ENCODE results near the gene TCF20.

The TCF20 gene

GRCh38 chr22:42270510-42271190 lies at the start of gene TCF20:
Gene TCF20, minus strand, starts transcription at chr22:42270653. Its CDS starts 55,348 bp downstream, at chr22:42215305.
- Histone ChIP-seq H3K9ac (ENCODE audit: low read depth, low read length) (peak within 1 kb of the TSS; percentile 79), H3K9me3 (ENCODE audit: control insufficient read depth, insufficient read depth, low read length) (no peaks in the 10 kb centered on the region), H3K36me3 (ENCODE audit: insufficient read depth, low read length) (no peaks in the 10 kb centered on the region), H3K4me1 (ENCODE audit: insufficient read depth, low read length) (peaks cover 17% of the 10 kb centered on the region; the same call in 1 of the 2 replicates)

- H3K4me1 ChIP-seq (ENCODE audit: insufficient read depth, low read length), result peaks cover 17% of the 10 kb centered on the region
- no peaks in the 10 kb centered on the region for H3K9me3 ChIP-seq (ENCODE audit: control insufficient read depth, insufficient read depth, low read length)
- H3K36me3 ChIP-seq (ENCODE audit: insufficient read depth, low read length), result no peaks in the 10 kb centered on the region
- no peak overlapping the region for H3K9ac ChIP-seq (ENCODE audit: low read depth, low read length)
Measured at GRCh38 chr22:42319386-42319785, 48.9 kb upstream of the TCF20 start.

DNA sequence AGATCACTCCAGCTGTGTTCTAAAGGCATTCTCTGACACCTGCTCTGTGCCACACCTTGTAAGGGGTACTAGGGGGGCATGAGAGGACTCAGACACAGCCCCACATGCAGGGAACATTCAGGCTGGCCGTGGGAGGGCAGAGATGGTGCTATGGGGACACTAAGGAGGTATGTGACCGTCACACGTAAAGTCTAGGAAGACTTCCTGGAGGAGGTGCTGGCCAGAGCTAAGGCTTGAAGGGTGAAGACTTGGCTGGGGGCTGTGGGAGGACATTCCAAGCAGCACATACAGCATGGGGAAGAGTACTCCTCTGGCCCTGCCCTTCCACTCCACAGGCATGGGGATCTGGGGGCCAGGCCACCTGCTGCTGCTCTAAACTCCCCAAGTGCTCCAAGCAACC lies 48.5 kb upstream of the TCF20 start:
- no peaks in the 10 kb centered on the region for H3K9me3 ChIP-seq (ENCODE audit: control insufficient read depth, insufficient read depth, low read length)
- H3K36me3 ChIP-seq (ENCODE audit: insufficient read depth, low read length), result no peaks in the 10 kb centered on the region
- no peak overlapping the region for H3K9ac ChIP-seq (ENCODE audit: low read depth, low read length)
- H3K4me1 ChIP-seq (ENCODE audit: insufficient read depth, low read length), result peaks cover 21% of the 10 kb centered on the region

DNA sequence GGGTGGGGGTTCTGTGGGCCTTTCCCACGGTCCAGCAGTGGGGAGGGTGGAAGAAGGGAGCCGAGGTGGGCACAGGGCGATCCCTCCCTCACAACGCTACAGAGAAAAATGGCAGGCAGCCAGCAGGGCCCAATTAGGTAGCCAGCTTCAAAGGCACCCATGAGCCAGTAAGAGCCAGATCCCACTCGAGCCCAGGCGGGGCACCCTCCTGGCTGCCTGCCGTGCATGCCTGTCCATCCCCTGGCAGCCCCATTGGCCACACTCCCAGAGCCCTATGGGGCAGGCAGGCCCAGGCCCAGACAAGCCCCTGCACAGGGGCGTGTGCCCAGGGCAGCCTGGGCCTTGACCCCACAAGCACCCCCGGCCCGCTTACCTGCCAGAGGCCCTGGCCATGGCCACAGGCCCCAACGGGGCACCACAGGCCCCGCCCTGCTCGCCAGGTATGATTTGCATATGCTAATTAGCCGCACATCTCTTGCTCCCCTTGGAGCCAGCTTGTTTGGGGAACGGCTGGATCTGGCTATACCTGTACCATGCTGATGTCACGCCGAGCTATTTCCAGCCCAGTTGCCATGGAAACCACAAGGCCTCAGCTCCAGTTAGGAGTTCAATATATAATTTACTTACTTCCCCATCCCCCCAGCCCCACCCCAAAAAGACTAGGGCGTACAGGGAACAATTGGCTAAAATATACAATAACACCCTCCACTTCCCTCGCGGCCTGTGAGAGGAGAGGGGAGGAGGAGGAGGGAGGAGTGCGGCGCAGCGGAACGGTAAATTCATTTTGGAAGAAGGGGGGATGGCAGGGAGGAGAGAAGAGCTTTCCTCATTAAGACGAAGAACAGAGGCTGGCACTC lies 47.5 kb upstream of the TCF20 start:
- H3K4me1 ChIP-seq (ENCODE audit: insufficient read depth, low read length), result peaks cover 21% of the 10 kb centered on the region
- H3K9ac ChIP-seq (ENCODE audit: low read depth, low read length), result no peak overlapping the region
- H3K36me3 ChIP-seq (ENCODE audit: insufficient read depth, low read length), result no peaks in the 10 kb centered on the region
- no peaks in the 10 kb centered on the region for H3K9me3 ChIP-seq (ENCODE audit: control insufficient read depth, insufficient read depth, low read length)

GRCh38 chr22:42317008-42317407 lies 46.6 kb upstream of the TCF20 start:
- no peaks in the 10 kb centered on the region for H3K36me3 ChIP-seq (ENCODE audit: insufficient read depth, low read length)
- H3K9me3 ChIP-seq (ENCODE audit: control insufficient read depth, insufficient read depth, low read length), result no peaks in the 10 kb centered on the region
- peaks cover 21% of the 10 kb centered on the region for H3K4me1 ChIP-seq (ENCODE audit: insufficient read depth, low read length)
- no peak overlapping the region for H3K9ac ChIP-seq (ENCODE audit: low read depth, low read length)

DNA sequence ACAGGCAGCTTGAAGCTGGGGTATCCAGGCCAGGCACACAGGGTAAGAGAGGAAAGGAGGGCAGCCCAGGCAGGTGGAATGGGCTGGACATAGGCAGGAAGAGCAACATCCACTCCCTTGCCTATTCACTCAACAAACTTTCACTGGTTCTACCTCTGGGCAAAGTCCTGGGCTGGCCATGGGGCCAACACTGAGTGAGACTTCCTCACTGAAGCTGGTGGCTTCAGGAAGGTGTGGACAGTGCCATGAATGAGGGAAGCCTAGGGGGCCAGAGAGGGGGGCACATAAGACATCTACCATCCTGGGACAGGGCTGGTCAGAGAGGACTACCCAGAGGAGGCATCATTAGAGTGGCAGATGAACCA lies 44.9 kb upstream of the TCF20 start:
- H3K36me3 ChIP-seq (ENCODE audit: insufficient read depth, low read length), result no peaks in the 10 kb centered on the region
- H3K9ac ChIP-seq (ENCODE audit: low read depth, low read length), result no peak overlapping the region
- H3K4me1 ChIP-seq (ENCODE audit: insufficient read depth, low read length), result peaks cover 31% of the 10 kb centered on the region
- H3K9me3 ChIP-seq (ENCODE audit: control insufficient read depth, insufficient read depth, low read length), result no peaks in the 10 kb centered on the region

- Histone ChIP-seq H3K9ac (ENCODE audit: low read depth, low read length) (no peak overlapping the region; the same call in 1 of the 2 replicates), H3K4me1 (ENCODE audit: insufficient read depth, low read length) (peaks cover 27% of the 10 kb centered on the region)
Measured at GRCh38 chr22:42314709-42315391, 44.4 kb upstream of the TCF20 start.

GRCh38 chr22:42313804-42314581 lies 43.5 kb upstream of the TCF20 start:
- Histone ChIP-seq H3K9me3 (ENCODE audit: control insufficient read depth, insufficient read depth, low read length) (no peaks in the 10 kb centered on the region), H3K4me1 (ENCODE audit: insufficient read depth, low read length) (peaks cover 27% of the 10 kb centered on the region), H3K9ac (ENCODE audit: low read depth, low read length) (no peak overlapping the region), H3K36me3 (ENCODE audit: insufficient read depth, low read length) (no peaks in the 10 kb centered on the region)

More at GRCh38 chr22:42314709-42315391, 44.4 kb upstream of the TCF20 start:
- no peaks in the 10 kb centered on the region for H3K9me3 ChIP-seq (ENCODE audit: control insufficient read depth, insufficient read depth, low read length)
- no peaks in the 10 kb centered on the region for H3K36me3 ChIP-seq (ENCODE audit: insufficient read depth, low read length)

- no peaks in the 10 kb centered on the region for H3K36me3 ChIP-seq (ENCODE audit: insufficient read depth, low read length)
- H3K9me3 ChIP-seq (ENCODE audit: control insufficient read depth, insufficient read depth, low read length), result no peaks in the 10 kb centered on the region
- no peak overlapping the region for H3K9ac ChIP-seq (ENCODE audit: low read depth, low read length)
- H3K4me1 ChIP-seq (ENCODE audit: insufficient read depth, low read length), result peaks cover 27% of the 10 kb centered on the region
Measured at GRCh38 chr22:42313204-42313603, 42.8 kb upstream of the TCF20 start.

DNA sequence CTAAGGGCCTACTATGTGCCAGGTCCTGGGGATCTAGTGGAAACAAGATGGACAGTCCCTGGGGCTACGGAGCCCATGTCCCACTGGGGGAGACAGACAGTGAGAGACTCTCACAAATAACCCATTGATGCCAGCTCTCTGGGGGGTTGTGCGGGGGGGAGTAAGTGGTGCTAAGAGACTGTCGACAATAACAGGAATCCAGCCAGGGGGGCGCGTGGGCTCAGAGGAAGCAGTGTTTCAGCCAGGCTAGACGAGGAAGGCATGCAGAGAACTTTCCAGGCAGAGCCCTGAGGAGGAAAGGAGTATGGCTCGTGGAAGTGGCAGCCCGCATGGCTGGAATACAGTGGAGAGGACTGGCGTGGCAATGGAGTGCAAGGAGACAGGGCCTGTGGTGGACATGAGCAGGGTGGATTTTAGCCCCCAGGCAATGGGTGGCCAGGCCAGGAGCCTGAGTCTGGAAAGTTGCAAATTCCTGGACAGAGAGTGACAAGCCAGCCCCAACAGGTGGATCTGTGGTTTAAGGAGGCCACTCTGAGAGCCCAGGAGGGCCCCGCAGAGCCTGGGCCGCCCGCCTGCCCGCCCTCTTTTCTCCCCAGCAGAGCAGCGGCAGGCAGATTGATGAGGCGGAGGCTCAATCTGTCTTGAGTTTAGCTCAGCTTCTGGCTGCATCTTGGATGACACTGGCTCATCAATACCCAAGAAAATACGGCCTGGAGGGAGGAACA lies 40.0 kb upstream of the TCF20 start:
- Histone ChIP-seq H3K4me1 (ENCODE audit: insufficient read depth, low read length) (peaks cover 27% of the 10 kb centered on the region), H3K36me3 (ENCODE audit: insufficient read depth, low read length) (no peaks in the 10 kb centered on the region), H3K9ac (ENCODE audit: low read depth, low read length) (no peak overlapping the region), H3K9me3 (ENCODE audit: control insufficient read depth, insufficient read depth, low read length) (no peaks in the 10 kb centered on the region)

DNA sequence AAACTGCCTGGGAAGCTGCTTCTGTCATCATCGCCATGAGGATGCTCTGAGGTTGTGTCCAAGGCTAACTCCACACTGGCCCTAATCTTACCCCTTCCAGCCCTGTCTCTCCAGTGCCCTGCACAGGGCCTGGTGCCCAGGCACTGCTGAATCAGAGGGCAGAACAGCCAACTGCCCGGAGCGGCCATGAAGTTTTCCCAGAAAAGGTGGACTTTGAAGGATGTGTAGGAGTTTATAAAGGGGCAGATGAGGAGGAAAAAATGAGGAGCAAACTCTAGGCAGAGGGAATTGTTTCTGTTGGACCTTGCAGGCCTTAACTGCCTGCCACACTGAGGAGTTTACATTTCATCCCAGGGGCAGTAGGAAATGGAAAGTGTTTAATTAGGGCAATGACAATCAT lies 39.4 kb upstream of the TCF20 start:
- no peak overlapping the region for H3K9ac ChIP-seq (ENCODE audit: low read depth, low read length)
- no peaks in the 10 kb centered on the region for H3K9me3 ChIP-seq (ENCODE audit: control insufficient read depth, insufficient read depth, low read length)
- H3K4me1 ChIP-seq (ENCODE audit: insufficient read depth, low read length), result peaks cover 22% of the 10 kb centered on the region
- H3K36me3 ChIP-seq (ENCODE audit: insufficient read depth, low read length), result no peaks in the 10 kb centered on the region

GRCh38 chr22:42308892-42309468 lies 38.5 kb upstream of the TCF20 start:
- H3K9ac ChIP-seq (ENCODE audit: low read depth, low read length), result no peak overlapping the region
- no peaks in the 10 kb centered on the region for H3K9me3 ChIP-seq (ENCODE audit: control insufficient read depth, insufficient read depth, low read length)
- no peaks in the 10 kb centered on the region for H3K36me3 ChIP-seq (ENCODE audit: insufficient read depth, low read length)
- H3K4me1 ChIP-seq (ENCODE audit: insufficient read depth, low read length), result peaks cover 17% of the 10 kb centered on the region; the same call in 1 of the 2 replicates

DNA sequence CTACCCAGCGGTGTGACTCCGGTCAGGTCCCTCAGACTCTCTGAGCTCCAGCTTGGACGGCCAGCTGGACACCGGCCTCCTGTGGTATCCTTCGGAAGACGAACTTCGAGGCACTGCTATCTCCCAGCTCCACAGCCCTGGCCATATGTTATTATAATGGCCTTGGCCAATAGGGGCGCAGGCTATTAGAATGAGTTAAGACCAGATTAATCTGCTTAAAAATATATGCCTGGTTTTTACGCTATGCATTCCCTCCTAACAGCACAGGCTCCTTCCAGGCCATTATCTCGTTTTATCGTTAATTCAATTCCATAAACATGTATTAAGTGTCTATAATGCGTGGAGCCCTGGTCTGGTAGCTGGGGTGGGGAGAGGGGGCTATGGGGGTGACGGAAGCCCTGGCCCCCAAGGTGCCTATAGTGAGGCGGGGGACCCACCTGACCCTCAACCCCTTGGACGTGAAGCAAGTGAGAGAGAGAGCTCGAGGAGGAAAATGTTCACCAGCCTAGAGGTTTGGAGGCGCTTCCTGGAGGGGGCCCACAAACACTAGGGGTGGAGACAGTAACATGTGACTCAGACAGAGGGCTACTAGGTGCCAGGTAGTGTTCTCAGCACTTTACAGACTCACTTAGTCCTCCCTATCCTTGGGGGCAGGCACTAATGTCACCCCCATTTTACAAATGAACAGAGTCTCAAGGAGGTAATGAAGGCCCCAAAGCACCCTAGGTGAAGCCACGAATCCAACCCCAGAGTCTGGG lies 37.5 kb upstream of the TCF20 start:
- Histone ChIP-seq H3K9ac (ENCODE audit: low read depth, low read length) (no peak overlapping the region), H3K9me3 (ENCODE audit: control insufficient read depth, insufficient read depth, low read length) (no peaks in the 10 kb centered on the region), H3K4me1 (ENCODE audit: insufficient read depth, low read length) (peaks cover 23% of the 10 kb centered on the region), H3K36me3 (ENCODE audit: insufficient read depth, low read length) (no peaks in the 10 kb centered on the region)

Measured in ES-I3 (cell line).